ENCODE results near the gene CYP8B1.

DNA sequence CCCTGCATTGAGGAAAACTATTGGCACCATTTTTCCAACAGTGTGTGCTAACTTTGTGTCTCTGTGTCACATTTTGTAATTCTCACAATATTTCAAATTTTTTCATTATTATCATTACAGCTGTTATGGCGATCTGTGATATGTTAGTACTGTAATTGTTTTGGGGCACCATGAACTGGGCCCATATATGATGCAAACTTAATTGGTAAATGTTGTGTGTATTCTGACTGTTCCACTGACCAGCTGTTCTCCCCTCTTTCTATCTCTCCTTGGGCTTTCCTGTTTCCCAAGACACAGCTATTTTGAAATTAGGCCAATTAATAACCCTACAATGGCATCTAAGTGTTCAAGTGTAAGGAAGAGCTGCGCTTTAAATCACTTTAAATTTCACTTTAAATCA, 2.2 kb upstream of the CYP8B1 start:
- TF ChIP-seq, protein P1, sequence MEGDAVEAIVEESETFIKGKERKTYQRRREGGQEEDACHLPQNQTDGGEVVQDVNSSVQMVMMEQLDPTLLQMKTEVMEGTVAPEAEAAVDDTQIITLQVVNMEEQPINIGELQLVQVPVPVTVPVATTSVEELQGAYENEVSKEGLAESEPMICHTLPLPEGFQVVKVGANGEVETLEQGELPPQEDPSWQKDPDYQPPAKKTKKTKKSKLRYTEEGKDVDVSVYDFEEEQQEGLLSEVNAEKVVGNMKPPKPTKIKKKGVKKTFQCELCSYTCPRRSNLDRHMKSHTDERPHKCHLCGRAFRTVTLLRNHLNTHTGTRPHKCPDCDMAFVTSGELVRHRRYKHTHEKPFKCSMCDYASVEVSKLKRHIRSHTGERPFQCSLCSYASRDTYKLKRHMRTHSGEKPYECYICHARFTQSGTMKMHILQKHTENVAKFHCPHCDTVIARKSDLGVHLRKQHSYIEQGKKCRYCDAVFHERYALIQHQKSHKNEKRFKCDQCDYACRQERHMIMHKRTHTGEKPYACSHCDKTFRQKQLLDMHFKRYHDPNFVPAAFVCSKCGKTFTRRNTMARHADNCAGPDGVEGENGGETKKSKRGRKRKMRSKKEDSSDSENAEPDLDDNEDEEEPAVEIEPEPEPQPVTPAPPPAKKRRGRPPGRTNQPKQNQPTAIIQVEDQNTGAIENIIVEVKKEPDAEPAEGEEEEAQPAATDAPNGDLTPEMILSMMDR (IDR thresholded peaks at IDR 0.05): no peak
- no peak for TF ChIP-seq POLR2A (IDR thresholded peaks at IDR 0.05)

All from esophagus squamous epithelium (tissue), 4 donors.